Left lung (tissue), 10 donors: ENCODE data around the gene PPP1R1B. TPM values are rescaled to one million over a fixed set of nuclear protein-coding genes. Genes with fewer than 3 reads are reported as not detected.

Source experiments
- ATAC-seq: fragments of 200-7000 bp; cut with Tn5 transposase; one replicate; pipeline ENCODE4 v1.9.1; 2020; ENCODE audit warnings: moderate library complexity
- DNase-seq, 4 donors: peaks; one replicate each; pipeline ENCODE4 v3.0.0-alpha.2; 2013 to 2020
- H3K27ac ChIP-seq, 2 donors: fragments of 200-600 bp; sonication (generic) in 1 of 2; one replicate each; pipeline versions ENCODE4 v1.5.0 to v1.8.0; 2020 to 2021
- H3K27me3 ChIP-seq, 2 donors: fragments of 200-600 bp; sonication (generic) in 1 of 2; one replicate each; pipeline versions ENCODE4 v1.5.0 to v1.8.0; 2020 to 2021
- H3K36me3 ChIP-seq, 2 donors: fragments of 200-600 bp; sonication (generic) in 1 of 2; one replicate each; pipeline versions ENCODE4 v1.5.0 to v1.8.0; 2020 to 2021
- H3K4me1 ChIP-seq, 2 donors: fragments of 200-600 bp; one replicate each; pipeline ENCODE4 v1.8.0; 2021
- H3K4me3 ChIP-seq, 2 donors: fragments of 200-600 bp; sonication (generic) in 1 of 2; one replicate each; pipeline versions ENCODE4 v1.5.0 to v1.8.0; 2020 to 2021; ENCODE audit warnings: mild to moderate bottlenecking in 1 of 2
- H3K9me3 ChIP-seq, 2 donors: fragments of 200-600 bp; sonication (generic) in 1 of 2; one replicate each; pipeline versions ENCODE4 v1.5.0 to v1.8.0; 2020 to 2021
- CTCF ChIP-seq, 2 donors: fragments of 200-600 bp; sonication (generic) in 1 of 2; IDR thresholded peaks; one replicate each; pipeline versions ENCODE4 v1.5.0 to v1.8.0; 2021; ENCODE audit warnings: antibody characterized with exemption in 2 of 2
- intact Hi-C, 2 donors: fragments of 100-400 bp; cut with DNase I; formaldehyde crosslinking; loops; one replicate each; pipeline versions ENCODE4 v1.11.2 to v1.14.2; 2022
- polyA plus RNA-seq, 6 donors: library from polyadenylated mRNA; unstranded; fragments of 120-200 nt; gene quantifications; one replicate each; pipeline ENCODE4 v1.2.1, GENCODE V29; 2013; ENCODE audit not compliant: insufficient read length in 6 of 6
- total RNA-seq, 2 donors: library from RNA; stranded (reverse); fragmentation: NEBNext Ultra II Directional; extraction: Animal tissue kit (Norgen Biotek cat#: 25700); gene quantifications; one replicate each; pipeline ENCODE4 v1.2.1, GENCODE V29; 2021
- donor health status: DM: no; HTN: yes; CAD: no.
- donor health status: DM: no; HTN: no; CAD: no.

PPP1R1B gene
- total and polyA plus RNA-seq, 8 donors, result 10.6 to 66.4 (median 53.7) TPM

GRCh38 chr17:39641883-39642282 lies 15.1 kb downstream of the PPP1R1B start:
- no peaks in the 10 kb centered on the region for H3K27me3 ChIP-seq
- H3K9me3 ChIP-seq, result no peaks in the 10 kb centered on the region
- DNase-seq (no peak), ATAC-seq (no peak)
- H3K36me3 ChIP-seq, result no peaks in the 10 kb centered on the region
- H3K4me3 ChIP-seq, result no peak overlapping the region
- intact Hi-C loops, result no loop called here
- H3K4me1 ChIP-seq, result peaks cover 33 to 80% of the 10 kb centered on the region in 2 donors
- H3K27ac ChIP-seq, result peak overlapping the region in 1 of 2 donors; percentile 37
- no peak for TF ChIP-seq CTCF (IDR thresholded peaks at IDR 0.05)

GRCh38 chr17:39642291-39643074 lies 15.7 kb downstream of the PPP1R1B start:
- peak overlapping the region in 1 of 2 donors; percentile 37 for H3K27ac ChIP-seq
- intact Hi-C loops, result no loop called here
- no peak for ATAC-seq
- H3K27me3 ChIP-seq, result no peaks in the 10 kb centered on the region
- peaks cover 33 to 80% of the 10 kb centered on the region in 2 donors for H3K4me1 ChIP-seq
- no peak for DNase-seq
- no peaks in the 10 kb centered on the region for H3K9me3 ChIP-seq
- no peak for TF ChIP-seq CTCF (IDR thresholded peaks at IDR 0.05)
- no peaks in the 10 kb centered on the region for H3K36me3 ChIP-seq
- no peak overlapping the region for H3K4me3 ChIP-seq

- Histone ChIP-seq H3K27ac (peak overlapping the region in 1 of 2 donors; percentile 1), H3K4me3 (no peak overlapping the region), H3K36me3 (no peaks in the 10 kb centered on the region), H3K4me1 (peaks cover 27 to 76% of the 10 kb centered on the region in 2 donors), H3K9me3 (no peaks in the 10 kb centered on the region), H3K27me3 (no peaks in the 10 kb centered on the region)
- intact Hi-C loops, result no loop called here
- no peak for DNase-seq
- peak; percentile 12 for ATAC-seq
- no peak for TF ChIP-seq CTCF (IDR thresholded peaks at IDR 0.05)
These were observed 16.5 kb downstream of the PPP1R1B start for GRCh38 chr17:39643271-39643670.

- no peak for ATAC-seq
- H3K4me3 ChIP-seq, result no peak overlapping the region
- H3K36me3 ChIP-seq, result no peaks in the 10 kb centered on the region
- TF ChIP-seq CTCF (IDR thresholded peaks at IDR 0.05), result no peak
- H3K4me1 ChIP-seq, result peaks cover 8 to 60% of the 10 kb centered on the region in 2 donors
- no peaks in the 10 kb centered on the region for H3K9me3 ChIP-seq
- intact Hi-C loops, result no loop called here
- no peak for DNase-seq
- H3K27ac ChIP-seq, result no peak overlapping the region
- H3K27me3 ChIP-seq, result no peaks in the 10 kb centered on the region
These were observed 20.5 kb downstream of the PPP1R1B start for GRCh38 chr17:39647256-39647655.

GRCh38 chr17:39648616-39649366 lies 22.0 kb downstream of the PPP1R1B start:
- Histone ChIP-seq H3K4me3 (no peak overlapping the region), H3K27me3 (no peaks in the 10 kb centered on the region), H3K9me3 (no peaks in the 10 kb centered on the region), H3K27ac (no peak overlapping the region), H3K36me3 (no peaks in the 10 kb centered on the region), H3K4me1 (peaks cover 0 to 58% of the 10 kb centered on the region in 2 donors)
- intact Hi-C loops, result no loop called here
- DNase-seq, result no peak
- no peak for ATAC-seq
- no peak for TF ChIP-seq CTCF (IDR thresholded peaks at IDR 0.05)
